IMR-90 (cell line): Measurements from ENCODE around the gene ARMC6. TPM values are rescaled to one million over a fixed set of nuclear protein-coding genes. Genes with fewer than 3 reads are reported as not detected.

Experiments used
- ATAC-seq: fragments of 200-7000 bp; cut with Tn5 transposase; 2 replicates; pipeline ENCODE4 v1.9.1; 2020; ENCODE audit warnings: low read depth, mild to moderate bottlenecking, moderate library complexity
- BruUV-seq: library from RNA; stranded (reverse); fragments of 400-500 nt; replicated peaks from 2 replicates; lab custom pipeline; 2021; lab: Mats Ljungman, UMichigan
- CTCF ChIA-PET: fragments of 300-600 bp; formaldehyde crosslinking; extraction: SDS; loops from one replicate; lab custom pipeline; 2021; ENCODE audit warnings: antibody characterized with exemption; lab: Yijun Ruan, JAX
- POLR2A ChIA-PET: fragments of 300-600 bp; sonication (Branson Sonifier 250); formaldehyde crosslinking; loops from one replicate; lab custom pipeline; 2022; ENCODE audit warnings: antibody characterized with exemption; ENCODE audit not compliant: unreplicated experiment; lab: Charles Lee
- DNase-seq: peaks from one replicate; pipeline ENCODE4 v3.0.0; 2013
- H2AFZ ChIP-seq: replicated peaks from 2 replicates; pipeline ENCODE3; 2013; ENCODE audit warnings: low read length, mild to moderate bottlenecking; ENCODE audit not compliant: poor library complexity
- H2AK5ac ChIP-seq: 2 replicates; pipeline ENCODE4 v1.6.1; 2013; ENCODE audit warnings: low read depth, low read length, inconsistent platforms
- H2AK9ac ChIP-seq: replicated peaks from 2 replicates; pipeline ENCODE3; 2013; ENCODE audit warnings: mild to moderate bottlenecking, low read depth, low read length, moderate library complexity; ENCODE audit not compliant: poor library complexity
- H2BK120ac ChIP-seq: 2 replicates; pipeline ENCODE4 v1.6.1; 2013; ENCODE audit warnings: low read depth, low read length, inconsistent platforms
- H2BK15ac ChIP-seq: 3 replicates; pipeline ENCODE4 v1.6.1; 2013; ENCODE audit warnings: low read depth, low read length, inconsistent platforms
- H2BK20ac ChIP-seq: 2 replicates; pipeline ENCODE4 v1.6.1; 2013; ENCODE audit warnings: low read depth, mild to moderate bottlenecking, inconsistent platforms, low read length, moderate library complexity
- H2BK5ac ChIP-seq: 2 replicates; pipeline ENCODE4 v1.6.1; 2013; ENCODE audit warnings: mild to moderate bottlenecking, low read depth, low read length, inconsistent platforms; ENCODE audit not compliant: poor library complexity, severe bottlenecking
- H3K14ac ChIP-seq: replicated peaks from 2 replicates; pipeline ENCODE4 v1.6.1; 2013; ENCODE audit warnings: low read depth, low read length, inconsistent platforms
- H3K18ac ChIP-seq: 2 replicates; pipeline ENCODE4 v1.6.1; 2013; ENCODE audit warnings: low read depth, low read length, control low read depth
- H3K23ac ChIP-seq: 2 replicates; pipeline ENCODE4 v1.6.1; 2013; ENCODE audit warnings: low read depth, low read length, inconsistent platforms
- H3K27ac ChIP-seq: 2 replicates; pipeline ENCODE4 v1.5.1; 2013; ENCODE audit warnings: mild to moderate bottlenecking, control low read depth, low read length; ENCODE audit not compliant: insufficient read depth
- H3K27me3 ChIP-seq: 2 replicates; pipeline ENCODE4 v1.6.1; 2013; ENCODE audit warnings: low read length; ENCODE audit not compliant: control insufficient read depth, insufficient read depth
- H3K36me3 ChIP-seq: 2 replicates; pipeline ENCODE4 v1.6.1; 2013; ENCODE audit warnings: low read length, mixed read lengths; ENCODE audit not compliant: control insufficient read depth, insufficient read depth
- H3K4ac ChIP-seq: 2 replicates; pipeline ENCODE4 v1.6.1; 2013; ENCODE audit warnings: low read depth, low read length, inconsistent platforms
- H3K4me1 ChIP-seq: 2 replicates; pipeline ENCODE4 v1.6.1; 2013; ENCODE audit warnings: low read length, mixed read lengths; ENCODE audit not compliant: control insufficient read depth, insufficient read depth
- H3K4me2 ChIP-seq: 2 replicates; pipeline ENCODE4 v1.6.1; 2013; ENCODE audit warnings: low read depth, mild to moderate bottlenecking, control low read depth, low read length, moderate library complexity
- H3K4me3 ChIP-seq: 2 replicates; pipeline ENCODE4 v1.5.1; 2013; ENCODE audit warnings: low read depth, mild to moderate bottlenecking, control low read depth, low read length, moderate library complexity; ENCODE audit not compliant: insufficient read depth
- H3K56ac ChIP-seq: 2 replicates; pipeline ENCODE4 v1.6.1; 2013; ENCODE audit warnings: low read length, inconsistent platforms; ENCODE audit not compliant: insufficient read depth; ENCODE audit errors: extremely low read depth
- H3K79me1 ChIP-seq, 2 experiments: 2 replicates each; pipeline ENCODE4 v1.6.1; 2013; ENCODE audit warnings: low read length in 2 of 2, inconsistent platforms in 1 of 2, low read depth in 1 of 2
- H3K9ac ChIP-seq: 2 replicates; pipeline ENCODE4 v1.6.1; 2013; ENCODE audit warnings: low read depth, low read length, control low read depth
- H3K9me1 ChIP-seq: 2 replicates; pipeline ENCODE4 v1.6.1; 2013; ENCODE audit warnings: low read length, inconsistent platforms; ENCODE audit not compliant: insufficient read depth
- H3K9me3 ChIP-seq: 2 replicates; pipeline ENCODE4 v1.6.1; 2013; ENCODE audit warnings: low read length; ENCODE audit not compliant: control insufficient read depth, insufficient read depth
- H4K20me1 ChIP-seq: 2 replicates; pipeline ENCODE4 v1.6.1; 2013; ENCODE audit warnings: low read length, inconsistent platforms; ENCODE audit not compliant: insufficient read depth
- H4K5ac ChIP-seq: 2 replicates; pipeline ENCODE4 v1.6.1; 2013; ENCODE audit warnings: mild to moderate bottlenecking, low read depth, low read length, control low read depth
- H4K8ac ChIP-seq, 2 experiments: 2 replicates each; pipeline ENCODE4 v1.6.1; 2013; ENCODE audit warnings: low read depth in 2 of 2, low read length in 2 of 2, control low read depth in 1 of 2, inconsistent platforms in 1 of 2
- H4K91ac ChIP-seq: 2 replicates; pipeline ENCODE4 v1.6.1; 2013; ENCODE audit warnings: low read depth, low read length, inconsistent platforms; ENCODE audit not compliant: insufficient read depth
- BHLHE40 ChIP-seq: fragments of 150-350 bp; IDR thresholded peaks from 2 replicates; pipeline ENCODE4 v1.6.1; 2016; ENCODE audit warnings: mild to moderate bottlenecking, low read depth, low read length
- CEBPB ChIP-seq: IDR thresholded peaks from 2 replicates; pipeline ENCODE4 v1.6.1; 2012; ENCODE audit warnings: low read depth, low read length, improper control_type of control experiment
- FOS ChIP-seq: fragments of 150-350 bp; IDR thresholded peaks from 2 replicates; pipeline ENCODE4 v1.6.1; 2016; ENCODE audit warnings: low read depth, low read length
- NFE2L2 ChIP-seq: fragments of 150-350 bp; IDR thresholded peaks from 2 replicates; pipeline ENCODE4 v1.6.1; 2016; ENCODE audit warnings: low read depth, mild to moderate bottlenecking, low read length
- RCOR1 ChIP-seq: IDR thresholded peaks from 2 replicates; pipeline ENCODE4 v1.6.1; 2012; ENCODE audit warnings: mild to moderate bottlenecking, low read length, improper control_type of control experiment; ENCODE audit not compliant: insufficient replicate concordance
- RFX5 ChIP-seq: IDR thresholded peaks from 2 replicates; pipeline ENCODE4 v1.8.0; 2012; ENCODE audit warnings: low read depth, mild to moderate bottlenecking, low read length, moderate library complexity
- WGBS, 2 experiments: methylation state at CpG; one replicate each; pipeline versions ENCODE4 v1.1.5 to v1.1.7; 2013; ENCODE audit warnings: missing lambda C conversion rate in 2 of 2; ENCODE audit not compliant: insufficient read length in 1 of 2; ENCODE audit errors: extremely low coverage in 2 of 2; 5-methylcytosine and 5-hydroxymethylcytosine counted together
- dilution Hi-C: fragments of 300-500 bp; cut with HindIII; formaldehyde crosslinking; loops from one replicate; pipeline ENCODE4 v1.14.3; 2018; ENCODE audit warnings: low sequenced_read_pairs; ENCODE audit not compliant: unreplicated experiment
- in situ Hi-C: fragments of 300-500 bp; cut with MboI; formaldehyde crosslinking; loops from 3 replicates; pipeline ENCODE4 v1.14.3; 2019; ENCODE audit warnings: low sequenced_read_pairs, inconsistent platforms, mixed read lengths
- intact Hi-C: fragments of 100-400 bp; cut with micrococcal nuclease; formaldehyde crosslinking; loops from 2 replicates; pipeline ENCODE4 v1.10.0; 2022
- polyA plus RNA-seq, 3 experiments: library from polyadenylated mRNA; depleted of rRNA; stranded (reverse); fragments of >200 nt; gene quantifications; 2 replicates each; pipeline ENCODE4 v1.2.3, GENCODE V29; 2012; ENCODE audit warnings: low replicate concordance in 1 of 3
- total RNA-seq: library from RNA; depleted of rRNA; stranded (reverse); fragments of >200 nt; gene quantifications from 2 replicates; pipeline ENCODE4 v1.2.3, GENCODE V29; 2012
- TF ChIP-seq, protein P1 (sequence below): fragments of 150-350 bp; IDR thresholded peaks from 2 replicates; pipeline ENCODE4 v1.6.1; 2017; ENCODE audit warnings: mild to moderate bottlenecking, antibody characterized with exemption, low read length, low read depth
- TF ChIP-seq, protein P2 (sequence below): fragments of 150-350 bp; IDR thresholded peaks from 2 replicates; pipeline ENCODE4 v1.6.1; 2016; ENCODE audit warnings: low read depth, mild to moderate bottlenecking, low read length, moderate library complexity, borderline replicate concordance

ARMC6 gene
- total and polyA plus RNA-seq, 2 of the 4 experiments (the other 2 are of a cell fraction), result 41.5 to 52.7 TPM

DNA sequence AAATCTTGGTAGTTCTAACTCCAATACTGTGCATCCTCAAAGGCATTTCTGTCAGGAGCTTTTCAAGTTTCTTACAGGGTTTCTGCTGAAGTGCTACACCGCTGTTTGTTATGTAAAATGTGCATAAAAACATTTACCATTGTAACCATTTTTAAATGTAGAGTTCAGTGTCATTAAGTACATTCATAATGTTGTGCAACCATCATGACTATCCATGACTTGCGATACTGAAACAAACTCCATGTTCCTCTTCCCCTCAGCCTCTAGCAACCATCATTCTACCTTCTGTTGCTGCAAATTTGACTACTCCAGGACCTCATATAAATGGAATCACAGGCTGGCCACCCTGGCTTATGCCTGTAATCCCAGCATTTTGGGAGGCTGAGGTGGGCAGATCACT, 16.0 kb downstream of the ARMC6 start:
- H3K56ac ChIP-seq, result no peak overlapping the region
- DNase-seq (peak; percentile 31), ATAC-seq (peak; percentile 21; the same call in 1 of the 2 replicates)
- no peak overlapping the region for H3K4me2 ChIP-seq
- no peak overlapping the region for H4K91ac ChIP-seq
- H2AK9ac ChIP-seq, result no peak overlapping the region
- H3K9ac ChIP-seq, result no peak overlapping the region
- TF ChIP-seq, protein P1, sequence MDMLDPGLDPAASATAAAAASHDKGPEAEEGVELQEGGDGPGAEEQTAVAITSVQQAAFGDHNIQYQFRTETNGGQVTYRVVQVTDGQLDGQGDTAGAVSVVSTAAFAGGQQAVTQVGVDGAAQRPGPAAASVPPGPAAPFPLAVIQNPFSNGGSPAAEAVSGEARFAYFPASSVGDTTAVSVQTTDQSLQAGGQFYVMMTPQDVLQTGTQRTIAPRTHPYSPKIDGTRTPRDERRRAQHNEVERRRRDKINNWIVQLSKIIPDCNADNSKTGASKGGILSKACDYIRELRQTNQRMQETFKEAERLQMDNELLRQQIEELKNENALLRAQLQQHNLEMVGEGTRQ, result no peak
- TF ChIP-seq, protein P2, sequence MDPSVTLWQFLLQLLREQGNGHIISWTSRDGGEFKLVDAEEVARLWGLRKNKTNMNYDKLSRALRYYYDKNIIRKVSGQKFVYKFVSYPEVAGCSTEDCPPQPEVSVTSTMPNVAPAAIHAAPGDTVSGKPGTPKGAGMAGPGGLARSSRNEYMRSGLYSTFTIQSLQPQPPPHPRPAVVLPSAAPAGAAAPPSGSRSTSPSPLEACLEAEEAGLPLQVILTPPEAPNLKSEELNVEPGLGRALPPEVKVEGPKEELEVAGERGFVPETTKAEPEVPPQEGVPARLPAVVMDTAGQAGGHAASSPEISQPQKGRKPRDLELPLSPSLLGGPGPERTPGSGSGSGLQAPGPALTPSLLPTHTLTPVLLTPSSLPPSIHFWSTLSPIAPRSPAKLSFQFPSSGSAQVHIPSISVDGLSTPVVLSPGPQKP, result no peak
- peak; percentile 85 for TF ChIP-seq CEBPB
- TF ChIP-seq RCOR1, result no peak
- peak; percentile 58 for TF ChIP-seq NFE2L2
- no peak for TF ChIP-seq BHLHE40
- TF ChIP-seq RFX5, result no peak
- no peak for TF ChIP-seq FOS
- in situ Hi-C loops (no loop called here), intact Hi-C loops (no loop called here), dilution Hi-C loops (no loop called here)
- no peak overlapping the region for H3K14ac ChIP-seq
- no peak overlapping the region for H3K23ac ChIP-seq
- H3K4me3 ChIP-seq, result no peak overlapping the region
- POLR2A ChIA-PET, result no interaction called here
- WGBS, 2 experiments, result 100% methylated on average over 1 of the region's 2 CpGs; no CpG with 5 or more reads in 1 of the 2 experiments
- H2BK15ac ChIP-seq, result no peak overlapping the region
- no peaks in the 10 kb centered on the region for H3K9me3 ChIP-seq
- no peaks in the 10 kb centered on the region; the same call in 1 of the 2 replicates for H4K20me1 ChIP-seq
- no peak overlapping the region for H2BK5ac ChIP-seq
- H3K4ac ChIP-seq, result no peak overlapping the region
- H3K79me1 ChIP-seq, result peaks cover 4 to 19% of the 10 kb centered on the region in 2 experiments; a peak in 1 of 4 replicates
- no peak overlapping the region for H2BK120ac ChIP-seq
- H2AFZ ChIP-seq, result no peak overlapping the region
- BruUV-seq, result no TSS peak
- H3K36me3 ChIP-seq, result peaks cover 44% of the 10 kb centered on the region
- CTCF ChIA-PET, result no interaction called here
- no peaks in the 10 kb centered on the region for H3K4me1 ChIP-seq
- H2AK5ac ChIP-seq, result no peak overlapping the region
- no peak overlapping the region for H4K5ac ChIP-seq
- H4K8ac ChIP-seq, result no peak overlapping the region
- no peaks in the 10 kb centered on the region; the same call in 1 of the 2 replicates for H3K9me1 ChIP-seq
- no peak overlapping the region for H2BK20ac ChIP-seq
- no peak overlapping the region for H3K27ac ChIP-seq
- no peak overlapping the region for H3K18ac ChIP-seq
- H3K27me3 ChIP-seq, result no peaks in the 10 kb centered on the region
